Activated CD4-positive, alpha-beta T cell treated with anti-CD3 and anti-CD28 coated beads for 36 hours (primary cell): ENCODE measurements around the gene RPS21. TPM values are rescaled to one million over a fixed set of nuclear protein-coding genes. Genes with fewer than 3 reads are reported as not detected.
A peak's percentile ranks its signal among the peaks of the same experiment; 100 is the strongest.

Experiments
- ATAC-seq: fragments of 200-7000 bp; cut with Tn5 transposase; one replicate; pipeline ENCODE4 v1.10.0; 2021; ENCODE audit warnings: mild to moderate bottlenecking, moderate library complexity
- CTCF ChIA-PET: fragments of 350-600 bp; sonication (Branson Sonifier 250); formaldehyde crosslinking; loops from one replicate; lab custom pipeline; 2021; ENCODE audit warnings: antibody characterized with exemption; lab: Charles Lee
- POLR2A ChIA-PET: fragments of 350-600 bp; sonication (Branson Sonifier 250); formaldehyde crosslinking; loops from one replicate; lab custom pipeline; 2021; ENCODE audit warnings: antibody characterized with exemption, inconsistent platforms; lab: Charles Lee
- DNase-seq: peaks from one replicate; pipeline ENCODE4 v3.0.0-alpha.2; 2020
- H3K27ac Mint-ChIP-seq: one replicate; pipeline ENCODE4 v1.8.0; 2021; ENCODE audit warnings: mixed read lengths
- H3K27me3 Mint-ChIP-seq: one replicate; pipeline ENCODE4 v1.8.0; 2021; ENCODE audit warnings: mixed read lengths
- H3K36me3 Mint-ChIP-seq: one replicate; pipeline ENCODE4 v1.8.0; 2021; ENCODE audit warnings: low read depth, mixed read lengths
- H3K4me1 Mint-ChIP-seq: one replicate; pipeline ENCODE4 v1.8.0; 2021; ENCODE audit warnings: mixed read lengths
- H3K4me3 Mint-ChIP-seq: one replicate; pipeline ENCODE4 v1.8.0; 2021; ENCODE audit warnings: mild to moderate bottlenecking, moderate library complexity, mixed read lengths
- H3K9me3 Mint-ChIP-seq: one replicate; pipeline ENCODE4 v1.8.0; 2021; ENCODE audit warnings: low read depth, mixed read lengths
- intact Hi-C, 2 experiments: fragments of 100-400 bp; cut with DNase I in 1 of 2; cut with micrococcal nuclease in 1 of 2; formaldehyde crosslinking; loops; one replicate each; pipeline versions ENCODE4 v1.14.2 to v1.15.1; 2022 to 2024; cut with DNase I, micrococcal nuclease
- total RNA-seq, 2 experiments: library from RNA; stranded (reverse); gene quantifications; one replicate each; pipeline ENCODE4 v1.2.3, GENCODE V29; 2021

The RPS21 gene
- total RNA-seq, 2 experiments from 2014 or later: 1,051 to 2,439 TPM

- Mint-ChIP-seq H3K9me3 (no peaks in the 10 kb centered on the region), H3K4me3 (peak overlapping the region; percentile 93), H3K27ac (peak overlapping the region; percentile 91), H3K27me3 (no peaks in the 10 kb centered on the region), H3K4me1 (peaks cover 35% of the 10 kb centered on the region), H3K36me3 (peaks cover 48% of the 10 kb centered on the region)
- CTCF ChIA-PET: interaction anchor here (0.9 kb wide), 1 partner anchor 378 kb away, joined by 3 read pairs; no protein-coding TSS in a partner anchor
- ATAC-seq (no peak), DNase-seq (no peak)
- POLR2A ChIA-PET: no interaction called here
- intact Hi-C loops: loop anchor here (2.0 to 10.0 kb wide), 5 partner anchors 18 to 828 kb away; partner anchors contain the start of genes CABLES2 (in 1 of the 2), DIDO1 (in 1 of the 2), MRGBP (in 1 of the 2) and YTHDF1 (in 1 of the 2)
Measured at GRCh38 chr20:62388839-62389600, 2.1 kb downstream of the RPS21 start.

GRCh38 chr20:62389601-62390087 is 2.7 kb downstream of the RPS21 start:
- POLR2A ChIA-PET: no interaction called here
- ATAC-seq (no peak), DNase-seq (no peak)
- no peaks in the 10 kb centered on the region for H3K27me3 Mint-ChIP-seq
- H3K27ac Mint-ChIP-seq: peak overlapping the region; percentile 24
- H3K4me1 Mint-ChIP-seq: peaks cover 30% of the 10 kb centered on the region
- H3K36me3 Mint-ChIP-seq: peaks cover 45% of the 10 kb centered on the region
- intact Hi-C loops: loop anchor here (2.0 to 10.0 kb wide), 5 partner anchors 17 to 828 kb away; partner anchors contain the start of genes CABLES2 (in 1 of the 2), DIDO1 (in 1 of the 2), MRGBP (in 1 of the 2) and YTHDF1 (in 1 of the 2)
- no peaks in the 10 kb centered on the region for H3K9me3 Mint-ChIP-seq
- CTCF ChIA-PET: interaction anchor here (0.7 to 1.0 kb wide), 2 partner anchors 25 to 89 kb away, joined by 3 to 4 read pairs; no protein-coding TSS in a partner anchor
- H3K4me3 Mint-ChIP-seq: no peak overlapping the region

GRCh38 chr20:62390317-62391164 is 3.6 kb downstream of the RPS21 start:
- intact Hi-C loops: no loop called here
- H3K27ac Mint-ChIP-seq: peak overlapping the region; percentile 31
- DNase-seq: no peak
- ChIA-PET CTCF (interaction anchor here (0.7 to 1.1 kb wide), 3 partner anchors 26 to 90 kb away, joined by 3 to 4 read pairs (median 3); no protein-coding TSS in a partner anchor), POLR2A (interaction anchor here (0.6 to 1.2 kb wide), 2 partner anchors 13 to 84 kb away, joined by 3 to 4 read pairs; no protein-coding TSS in a partner anchor)
- no peak overlapping the region for H3K4me3 Mint-ChIP-seq
- peaks cover 23% of the 10 kb centered on the region for H3K4me1 Mint-ChIP-seq
- no peak for ATAC-seq
- peaks cover 40% of the 10 kb centered on the region for H3K36me3 Mint-ChIP-seq
- no peaks in the 10 kb centered on the region for H3K27me3 Mint-ChIP-seq
- H3K9me3 Mint-ChIP-seq: no peaks in the 10 kb centered on the region

GRCh38 chr20:62391165-62392076 is 4.5 kb downstream of the RPS21 start:
- DNase-seq (no peak), ATAC-seq (no peak)
- peaks cover 19% of the 10 kb centered on the region for H3K4me1 Mint-ChIP-seq
- no peak overlapping the region for H3K27ac Mint-ChIP-seq
- H3K36me3 Mint-ChIP-seq: peaks cover 36% of the 10 kb centered on the region
- POLR2A ChIA-PET: interaction anchor here (0.6 to 1.2 kb wide), 3 partner anchors 14 to 84 kb away, joined by 3 to 4 read pairs (median 3); no protein-coding TSS in a partner anchor
- CTCF ChIA-PET: interaction anchor here (0.6 to 1.1 kb wide), 3 partner anchors 9 to 41 kb away, joined by 3 read pairs; no protein-coding TSS in a partner anchor
- no peaks in the 10 kb centered on the region for H3K9me3 Mint-ChIP-seq
- intact Hi-C loops: no loop called here
- no peak overlapping the region for H3K4me3 Mint-ChIP-seq
- H3K27me3 Mint-ChIP-seq: no peaks in the 10 kb centered on the region

GRCh38 chr20:62392077-62392418 is 5.1 kb downstream of the RPS21 start:
- CTCF ChIA-PET: no interaction called here
- H3K27me3 Mint-ChIP-seq: no peaks in the 10 kb centered on the region
- H3K4me1 Mint-ChIP-seq: peaks cover 19% of the 10 kb centered on the region
- ATAC-seq (no peak), DNase-seq (no peak)
- POLR2A ChIA-PET: interaction anchor here (1.2 kb wide), 1 partner anchor 15 kb away, joined by 4 read pairs; no protein-coding TSS in a partner anchor
- no peak overlapping the region for H3K27ac Mint-ChIP-seq
- H3K4me3 Mint-ChIP-seq: no peak overlapping the region
- no peaks in the 10 kb centered on the region for H3K9me3 Mint-ChIP-seq
- intact Hi-C loops: no loop called here
- peaks cover 36% of the 10 kb centered on the region for H3K36me3 Mint-ChIP-seq

- POLR2A ChIA-PET: no interaction called here
- Mint-ChIP-seq H3K36me3 (peaks cover 29% of the 10 kb centered on the region), H3K27ac (no peak overlapping the region), H3K4me3 (no peak overlapping the region), H3K4me1 (peaks cover 16% of the 10 kb centered on the region), H3K9me3 (no peaks in the 10 kb centered on the region), H3K27me3 (no peaks in the 10 kb centered on the region)
- ATAC-seq (no peak), DNase-seq (no peak)
- intact Hi-C loops: no loop called here
- CTCF ChIA-PET: interaction anchor here (1.1 kb wide), 1 partner anchor 78 kb away, joined by 3 read pairs; no protein-coding TSS in a partner anchor
Measured at GRCh38 chr20:62392621-62393334, 5.9 kb downstream of the RPS21 start.

GRCh38 chr20:62393335-62393665 is 6.4 kb downstream of the RPS21 start:
- Mint-ChIP-seq H3K27me3 (no peaks in the 10 kb centered on the region), H3K4me3 (no peak overlapping the region), H3K9me3 (peaks cover 2% of the 10 kb centered on the region), H3K27ac (no peak overlapping the region), H3K4me1 (peaks cover 11% of the 10 kb centered on the region), H3K36me3 (peaks cover 26% of the 10 kb centered on the region)
- ATAC-seq: no peak
- intact Hi-C loops: no loop called here
- no peak for DNase-seq
- ChIA-PET POLR2A (no interaction called here), CTCF (interaction anchor here (1.1 kb wide), 1 partner anchor 79 kb away, joined by 3 read pairs; no protein-coding TSS in a partner anchor)

- Mint-ChIP-seq H3K4me1 (peaks cover 6% of the 10 kb centered on the region), H3K36me3 (peaks cover 21% of the 10 kb centered on the region), H3K27ac (no peak overlapping the region), H3K27me3 (no peaks in the 10 kb centered on the region), H3K4me3 (no peak overlapping the region), H3K9me3 (peaks cover 2% of the 10 kb centered on the region)
- CTCF ChIA-PET: interaction anchor here (0.6 to 1.1 kb wide), 2 partner anchors 35 to 79 kb away, joined by 3 read pairs; no protein-coding TSS in a partner anchor
- DNase-seq (no peak), ATAC-seq (no peak)
- intact Hi-C loops: no loop called here
- POLR2A ChIA-PET: no interaction called here
Measured at GRCh38 chr20:62393830-62394229, 6.9 kb downstream of the RPS21 start.

GRCh38 chr20:62394248-62395245 is 7.6 kb downstream of the RPS21 start:
- intact Hi-C loops: no loop called here
- ATAC-seq: no peak

More at GRCh38 chr20:62394248-62395245, 7.6 kb downstream of the RPS21 start:
- CTCF ChIA-PET: interaction anchor here (0.6 to 1.1 kb wide), 2 partner anchors 34 to 80 kb away, joined by 3 read pairs; no protein-coding TSS in a partner anchor
- Mint-ChIP-seq H3K27ac (no peak overlapping the region), H3K27me3 (no peaks in the 10 kb centered on the region), H3K36me3 (peaks cover 15% of the 10 kb centered on the region), H3K4me3 (no peak overlapping the region), H3K4me1 (peaks cover 3% of the 10 kb centered on the region), H3K9me3 (peaks cover 2% of the 10 kb centered on the region)
- DNase-seq: no peak
- POLR2A ChIA-PET: no interaction called here
